Activated CD4-positive, CD25-positive, alpha-beta regulatory T cell treated with anti-CD3 and anti-CD28 coated beads, Interleukin-2, amount 50 U/mL, for 24 hours (primary cell): ENCODE results near the gene RAB6B.
"Not testable (repeated sequence)": the region's sequence is repeated elsewhere in the genome, so short reads cannot be mapped to it uniquely, and the experiment has no call there.

Experiments
- ATAC-seq, 2 donors: fragments of 150-1000 bp; cut with Tn5 transposase; one replicate each; pipeline ENCODE4 v1.10.0; 2021; ENCODE audit warnings: mild to moderate bottlenecking in 1 of 2, moderate library complexity in 1 of 2

The RAB6B gene

DNA sequence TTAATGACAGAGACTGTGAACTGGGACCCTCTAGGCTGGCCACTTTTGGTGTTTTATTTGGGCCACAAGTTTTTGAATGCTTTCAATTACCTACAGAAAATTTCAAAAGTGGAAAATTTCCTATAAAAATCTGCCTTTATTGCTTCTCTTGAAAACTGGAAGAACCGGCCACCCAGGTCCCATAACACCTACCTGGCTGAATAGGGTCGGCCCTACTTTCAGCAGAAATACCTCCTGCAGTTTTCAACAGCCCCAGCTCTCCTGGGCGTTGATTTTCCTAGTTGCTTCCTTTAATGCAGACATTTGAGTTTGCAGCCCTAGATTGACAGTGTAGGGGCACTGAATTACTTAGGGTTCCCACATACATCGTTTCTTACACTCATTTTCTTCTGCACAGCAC lies 90.8 kb downstream of the RAB6B start:
- ATAC-seq, result no peak

DNA sequence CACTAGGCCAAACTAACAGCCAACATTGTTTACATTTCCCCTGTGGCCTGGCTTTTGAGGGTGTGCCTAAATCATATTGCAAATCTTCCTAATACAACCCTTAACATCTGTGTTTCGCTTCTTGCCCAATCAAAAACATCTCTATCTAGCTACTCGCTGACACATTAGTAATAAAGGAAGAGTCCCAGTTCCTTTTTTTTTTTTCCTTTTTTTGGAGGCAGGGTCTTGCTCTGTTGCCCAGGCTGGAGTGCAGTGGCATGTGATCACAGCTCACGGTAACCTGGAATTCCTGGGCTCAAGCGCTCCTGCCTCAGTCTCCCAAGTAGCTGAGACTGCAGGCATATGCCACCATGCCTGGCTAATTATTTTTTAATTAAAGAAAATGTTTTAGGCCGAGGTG lies 92.2 kb downstream of the RAB6B start:
- no peak for ATAC-seq

GRCh38 chr3:133799794-133800585 lies 95.7 kb downstream of the RAB6B start:
- peak in 1 of 2 donors; percentile 41 for ATAC-seq

GRCh38 chr3:133797396-133798105 lies 98.1 kb downstream of the RAB6B start:
- no peak for ATAC-seq

DNA sequence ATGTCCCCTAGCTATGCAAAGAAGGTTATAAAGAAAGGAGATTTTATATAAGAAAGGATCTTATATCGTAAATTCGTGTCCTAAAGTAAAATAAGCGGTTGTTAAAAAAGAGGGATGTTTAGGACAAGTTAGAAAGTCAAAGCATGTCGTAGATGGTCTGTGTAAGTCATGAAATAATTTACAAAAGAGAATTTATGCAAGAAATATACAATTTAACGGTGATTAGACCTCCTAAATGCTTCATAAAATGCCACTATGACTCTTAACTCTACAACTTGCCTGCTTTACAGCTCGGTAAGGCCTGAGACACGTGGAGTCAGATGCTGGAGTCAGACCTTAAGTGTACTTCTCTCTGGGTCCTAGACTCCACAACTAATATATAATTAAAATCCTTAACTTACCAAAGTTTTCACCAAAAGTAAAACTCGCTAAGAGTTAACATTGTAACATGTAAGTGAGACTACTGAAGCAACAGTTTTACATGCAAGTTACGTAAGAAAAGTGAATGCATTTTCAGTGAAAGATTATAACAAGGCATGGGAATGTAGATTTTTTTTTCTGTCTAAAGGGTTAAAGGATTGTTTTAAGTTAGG lies 103.4 kb downstream of the RAB6B start:
- no peak for ATAC-seq

- ATAC-seq, result no peak
Observed at GRCh38 chr3:133788024-133788423, 107.7 kb downstream of the RAB6B start.

DNA sequence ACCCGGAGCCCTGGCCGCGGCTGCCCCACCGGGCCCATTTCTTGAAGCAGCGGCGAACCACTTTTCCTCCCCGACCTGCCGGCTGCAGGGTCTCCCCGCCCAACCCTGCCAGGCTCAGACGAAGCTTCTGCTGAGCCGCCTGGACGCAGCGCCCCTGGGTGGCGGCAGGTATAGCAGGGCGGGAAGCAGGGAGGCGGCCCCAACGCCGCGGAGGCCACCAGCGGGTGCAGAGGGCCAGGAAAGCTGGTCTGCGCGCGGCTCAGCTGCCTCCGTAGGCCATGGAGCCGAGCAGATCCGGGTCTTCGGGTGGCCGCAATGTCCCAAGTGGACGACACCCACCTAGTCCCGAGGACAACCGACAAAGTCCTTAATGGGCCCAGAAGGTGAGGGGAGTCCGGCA lies 111.9 kb downstream of the RAB6B start:
- no peak for ATAC-seq

GRCh38 chr3:133782454-133782853 lies 113.2 kb downstream of the RAB6B start:
- no peak for ATAC-seq

GRCh38 chr3:133781570-133781969 lies 114.1 kb downstream of the RAB6B start:
- no peak for ATAC-seq

GRCh38 chr3:133780756-133781155 lies 114.9 kb downstream of the RAB6B start:
- ATAC-seq, result not testable (repeated sequence)

- no peak for ATAC-seq
Observed at GRCh38 chr3:133779626-133780203, 116.0 kb downstream of the RAB6B start.

DNA sequence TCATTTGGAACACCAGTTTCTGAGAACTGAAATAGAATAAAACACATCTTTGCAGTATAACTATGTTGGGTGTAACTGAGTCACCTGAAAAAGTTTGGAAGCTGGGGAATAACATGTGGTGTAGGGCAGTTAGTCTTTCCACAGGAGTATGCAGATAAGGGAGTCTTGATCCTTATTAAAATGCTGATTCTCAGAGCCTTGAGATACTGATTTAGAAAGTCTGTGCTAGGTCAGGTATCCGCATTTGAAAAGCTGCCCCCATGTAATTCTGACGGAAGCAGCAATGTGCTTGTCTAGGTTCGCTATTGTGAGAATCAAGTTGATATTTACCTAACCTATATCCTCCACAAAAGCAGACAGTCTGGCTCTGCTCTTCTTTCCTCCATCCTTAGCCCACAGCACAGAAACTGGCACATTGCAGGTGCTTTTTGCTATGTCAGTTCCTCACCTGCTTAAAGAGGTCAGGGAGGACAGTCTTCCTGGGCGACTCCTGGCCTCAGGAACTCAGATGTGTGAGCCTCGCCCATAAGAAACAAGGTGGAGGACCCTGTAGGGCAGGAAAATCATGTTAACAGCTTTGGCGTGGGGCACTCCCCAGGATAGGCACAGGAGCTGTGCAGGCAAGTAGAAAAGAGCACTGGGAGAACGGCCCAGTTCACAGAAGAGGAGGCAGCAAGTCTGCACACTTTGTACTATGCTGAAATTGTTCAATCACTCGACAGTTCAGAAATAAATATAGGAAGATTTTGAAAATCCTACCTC lies 117.7 kb downstream of the RAB6B start:
- no peak for ATAC-seq

DNA sequence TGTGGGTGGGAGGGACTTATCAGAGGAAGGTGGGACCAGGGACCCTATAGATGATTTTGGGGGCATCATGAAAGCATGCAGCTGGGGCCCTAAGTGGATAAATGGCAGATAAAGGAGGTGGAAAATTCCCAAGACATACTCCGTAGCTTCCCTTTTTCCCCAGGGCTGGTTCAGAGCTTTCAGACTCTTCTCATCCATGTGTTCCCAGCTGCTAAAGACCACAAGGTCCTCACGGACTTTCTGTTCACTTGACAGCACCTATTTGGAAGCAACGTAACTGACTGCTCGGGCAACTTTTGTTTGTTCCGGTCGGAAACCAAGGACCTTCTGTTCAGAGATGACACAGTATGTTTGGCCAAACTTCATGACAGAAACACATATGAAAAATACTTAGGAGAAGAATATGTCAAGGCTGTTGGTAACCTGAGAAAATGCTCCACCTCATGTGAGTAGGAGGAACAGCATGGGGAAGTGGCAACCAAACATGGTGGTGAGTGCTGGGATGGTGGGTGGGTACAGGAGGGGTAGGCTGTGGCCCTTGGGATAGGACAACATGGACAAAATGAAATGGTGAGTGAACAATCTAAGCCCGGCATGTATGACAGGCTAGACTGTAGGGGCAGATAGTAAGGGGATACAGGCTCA lies 118.8 kb downstream of the RAB6B start:
- no peak for ATAC-seq

- ATAC-seq, result no peak
Observed at GRCh38 chr3:133775835-133776234, 119.8 kb downstream of the RAB6B start.

DNA sequence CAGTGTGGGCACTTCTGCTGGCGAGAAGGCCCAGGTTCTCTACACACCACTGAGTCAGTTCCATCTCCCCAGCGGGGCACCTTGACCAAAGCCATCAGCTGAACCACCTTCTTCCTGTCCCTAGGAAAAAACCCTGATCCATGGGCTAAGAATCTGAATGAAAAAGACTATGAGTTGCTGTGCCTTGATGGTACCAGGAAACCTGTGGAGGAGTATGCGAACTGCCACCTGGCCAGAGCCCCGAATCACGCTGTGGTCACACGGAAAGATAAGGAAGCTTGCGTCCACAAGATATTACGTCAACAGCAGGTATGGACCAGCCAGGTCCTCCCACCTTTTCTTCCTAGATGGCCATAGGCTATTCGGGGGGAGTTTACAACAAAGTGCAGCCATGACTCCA lies 120.4 kb downstream of the RAB6B start:
- no peak for ATAC-seq
